IPS-20b (cell line): ENCODE measurements around the gene RSL1D1.
"Not testable (repeated sequence)": the region's sequence is repeated elsewhere in the genome, so short reads cannot be mapped to it uniquely, and the experiment has no call there.

ENCODE experiments used
- H3K27ac ChIP-seq: one replicate; pipeline ENCODE4 v1.5.1; 2013; ENCODE audit warnings: low read length
- H3K27me3 ChIP-seq: 2 replicates; pipeline ENCODE4 v1.6.1; 2013; ENCODE audit warnings: mild to moderate bottlenecking, low read length, inconsistent platforms; ENCODE audit not compliant: insufficient read depth
- H3K36me3 ChIP-seq: 2 replicates; pipeline ENCODE4 v1.6.1; 2013; ENCODE audit warnings: low read depth, mild to moderate bottlenecking, inconsistent platforms, low read length, moderate library complexity; ENCODE audit not compliant: insufficient read depth
- H3K4me1 ChIP-seq: 2 replicates; pipeline ENCODE4 v1.6.1; 2013; ENCODE audit warnings: mild to moderate bottlenecking, control low read depth, inconsistent platforms, low read length, moderate library complexity; ENCODE audit not compliant: insufficient read depth
- H3K4me3 ChIP-seq: 2 replicates; pipeline ENCODE4 v1.5.1; 2013; ENCODE audit warnings: mild to moderate bottlenecking, low read length, inconsistent platforms
- H3K9ac ChIP-seq: 2 replicates; pipeline ENCODE4 v1.6.1; 2013; ENCODE audit warnings: low read depth, mild to moderate bottlenecking, inconsistent platforms, low read length, moderate library complexity
- H3K9me3 ChIP-seq: 2 replicates; pipeline ENCODE4 v1.6.1; 2013; ENCODE audit warnings: mild to moderate bottlenecking, low read depth, low read length, inconsistent platforms; ENCODE audit not compliant: insufficient read depth

The RSL1D1 gene

GRCh38 chr16:11796227-11797165 is 54.8 kb downstream of the RSL1D1 start:
- peak overlapping the region; percentile 89 for H3K4me3 ChIP-seq
- H3K9ac ChIP-seq: peak overlapping the region; percentile 86; the same call in 1 of the 2 replicates
- H3K27me3 ChIP-seq: no peaks in the 10 kb centered on the region
- H3K27ac ChIP-seq: peak overlapping the region; percentile 66
- H3K36me3 ChIP-seq: peaks cover 13% of the 10 kb centered on the region
- H3K9me3 ChIP-seq: no peaks in the 10 kb centered on the region
- peaks cover 5% of the 10 kb centered on the region; the same call in 1 of the 2 replicates for H3K4me1 ChIP-seq

- Histone ChIP-seq H3K36me3 (peaks cover 13% of the 10 kb centered on the region), H3K4me3 (peak overlapping the region; percentile 89), H3K4me1 (peaks cover 5% of the 10 kb centered on the region; the same call in 1 of the 2 replicates), H3K27ac (no peak overlapping the region), H3K9ac (peak overlapping the region; percentile 86; the same call in 1 of the 2 replicates), H3K27me3 (no peaks in the 10 kb centered on the region), H3K9me3 (no peaks in the 10 kb centered on the region)
Observed at GRCh38 chr16:11795887-11796226, 55.5 kb downstream of the RSL1D1 start.

GRCh38 chr16:11794996-11795886 is 56.1 kb downstream of the RSL1D1 start:
- H3K27me3 ChIP-seq: no peaks in the 10 kb centered on the region
- H3K4me3 ChIP-seq: peak overlapping the region; percentile 89; the same call in 1 of the 2 replicates
- H3K9me3 ChIP-seq: no peaks in the 10 kb centered on the region
- H3K9ac ChIP-seq: peak overlapping the region; percentile 86; the same call in 1 of the 2 replicates
- no peak overlapping the region for H3K27ac ChIP-seq
- H3K4me1 ChIP-seq: peaks cover 5% of the 10 kb centered on the region; the same call in 1 of the 2 replicates
- H3K36me3 ChIP-seq: peaks cover 15% of the 10 kb centered on the region

GRCh38 chr16:11794447-11794846 is 56.9 kb downstream of the RSL1D1 start:
- H3K9me3 ChIP-seq: no peaks in the 10 kb centered on the region
- H3K27ac ChIP-seq: no peak overlapping the region
- no peak overlapping the region for H3K9ac ChIP-seq
- no peaks in the 10 kb centered on the region for H3K27me3 ChIP-seq
- H3K36me3 ChIP-seq: peaks cover 18% of the 10 kb centered on the region
- H3K4me1 ChIP-seq: peaks cover 5% of the 10 kb centered on the region; the same call in 1 of the 2 replicates
- no peak overlapping the region for H3K4me3 ChIP-seq

- peaks cover 18% of the 10 kb centered on the region for H3K36me3 ChIP-seq
- peaks cover 5% of the 10 kb centered on the region; the same call in 1 of the 2 replicates for H3K4me1 ChIP-seq
- H3K9ac ChIP-seq: no peak overlapping the region
- no peak overlapping the region for H3K27ac ChIP-seq
- no peak overlapping the region for H3K4me3 ChIP-seq
- no peaks in the 10 kb centered on the region for H3K27me3 ChIP-seq
- no peaks in the 10 kb centered on the region for H3K9me3 ChIP-seq
Observed at GRCh38 chr16:11793840-11794239, 57.5 kb downstream of the RSL1D1 start.

GRCh38 chr16:11792410-11793241 is 58.7 kb downstream of the RSL1D1 start:
- H3K36me3 ChIP-seq: peaks cover 18% of the 10 kb centered on the region

GRCh38 chr16:11791144-11791828 is 60.1 kb downstream of the RSL1D1 start:
- no peak overlapping the region for H3K4me3 ChIP-seq
- 0 out of 2 replicates have a peak overlapping the region, but pooled peaks have one; percentile 21 for H3K9ac ChIP-seq
- H3K27ac ChIP-seq: no peak overlapping the region
- peaks cover 18% of the 10 kb centered on the region for H3K36me3 ChIP-seq
- H3K4me1 ChIP-seq: no peaks in the 10 kb centered on the region; the same call in 1 of the 2 replicates
- H3K27me3 ChIP-seq: no peaks in the 10 kb centered on the region
- no peaks in the 10 kb centered on the region for H3K9me3 ChIP-seq

More at GRCh38 chr16:11792410-11793241, 58.7 kb downstream of the RSL1D1 start:
- Histone ChIP-seq H3K4me3 (no peak overlapping the region), H3K27me3 (no peaks in the 10 kb centered on the region), H3K27ac (no peak overlapping the region), H3K9ac (no peak overlapping the region), H3K9me3 (no peaks in the 10 kb centered on the region), H3K4me1 (no peaks in the 10 kb centered on the region; the same call in 1 of the 2 replicates)

GRCh38 chr16:11788914-11789313 is 62.4 kb downstream of the RSL1D1 start:
- Histone ChIP-seq H3K9me3 (no peaks in the 10 kb centered on the region), H3K27me3 (no peaks in the 10 kb centered on the region), H3K4me3 (no peak overlapping the region), H3K36me3 (peaks cover 9% of the 10 kb centered on the region; the same call in 1 of the 2 replicates), H3K4me1 (no peaks in the 10 kb centered on the region; the same call in 1 of the 2 replicates), H3K9ac (no peak overlapping the region), H3K27ac (no peak overlapping the region)

- H3K27me3 ChIP-seq, H3K9ac ChIP-seq, H3K27ac ChIP-seq, H3K9me3 ChIP-seq, H3K4me1 ChIP-seq, H3K4me3 ChIP-seq: not testable (repeated sequence)
- peaks cover 18% of the 10 kb centered on the region; the same call in 1 of the 2 replicates for H3K36me3 ChIP-seq
Observed at GRCh38 chr16:11784980-11785599, 66.3 kb downstream of the RSL1D1 start.

GRCh38 chr16:11784381-11784780 is 67.0 kb downstream of the RSL1D1 start:
- H3K9ac ChIP-seq, H3K4me1 ChIP-seq, H3K27me3 ChIP-seq: not testable (repeated sequence)

More at GRCh38 chr16:11784381-11784780, 67.0 kb downstream of the RSL1D1 start:
- peaks cover 22% of the 10 kb centered on the region; the same call in 1 of the 2 replicates for H3K36me3 ChIP-seq
- not testable (repeated sequence) for H3K9me3 ChIP-seq, H3K27ac ChIP-seq, H3K4me3 ChIP-seq
